Progenitor cell of endocrine pancreas (in vitro differentiated cells): ENCODE results near the gene CD248. TPM values are rescaled to one million over a fixed set of nuclear protein-coding genes. Genes with fewer than 3 reads are reported as not detected.
A peak's percentile ranks its signal among the peaks of the same experiment; 100 is the strongest.

Source experiments
- DNase-seq: peaks from one replicate; pipeline ENCODE4 v3.0.0; 2021; ENCODE audit warnings: low spot score; ENCODE audit not compliant: unreplicated experiment
- H3K27ac Mint-ChIP-seq: 2 replicates; pipeline ENCODE4 v1.8.0; 2021; ENCODE audit warnings: mild to moderate bottlenecking, moderate library complexity, mixed read lengths
- H3K27me3 Mint-ChIP-seq: 2 replicates; pipeline ENCODE4 v1.8.0; 2021; ENCODE audit warnings: mixed read lengths
- H3K36me3 Mint-ChIP-seq: 2 replicates; pipeline ENCODE4 v1.8.0; 2022; ENCODE audit warnings: mixed read lengths; ENCODE audit not compliant: insufficient read depth
- H3K4me1 Mint-ChIP-seq: 2 replicates; pipeline ENCODE4 v1.8.0; 2021; ENCODE audit warnings: low read depth, mixed read lengths
- H3K4me3 Mint-ChIP-seq: 2 replicates; pipeline ENCODE4 v1.8.0; 2021; ENCODE audit warnings: low read depth, mild to moderate bottlenecking, moderate library complexity, mixed read lengths
- H3K9me3 Mint-ChIP-seq: 2 replicates; pipeline ENCODE4 v1.8.0; 2021; ENCODE audit warnings: low read depth, mixed read lengths
- CTCF ChIP-seq: fragments of 200-600 bp; sonication (generic); IDR thresholded peaks from one replicate; pipeline ENCODE4 v1.5.0; 2021; ENCODE audit warnings: antibody characterized with exemption, mild to moderate bottlenecking; ENCODE audit not compliant: unreplicated experiment
- total RNA-seq: library from RNA; stranded (reverse); gene quantifications from 2 replicates; pipeline ENCODE4 v1.2.1, GENCODE V29; 2021

The CD248 gene
- total RNA-seq, 1 donor from 2014 or later: 0.22 TPM

GRCh38 chr11:66285250-66285947 is 31.4 kb downstream of the CD248 start:
- Mint-ChIP-seq H3K27me3 (peaks cover 4% of the 10 kb centered on the region), H3K27ac (no peak overlapping the region), H3K36me3 (no peaks in the 10 kb centered on the region), H3K4me3 (no peak overlapping the region), H3K4me1 (peaks cover 22% of the 10 kb centered on the region), H3K9me3 (no peaks in the 10 kb centered on the region)
- no peak for TF ChIP-seq CTCF
- DNase-seq: no peak

- H3K4me1 Mint-ChIP-seq: peaks cover 19% of the 10 kb centered on the region
These were observed 32.2 kb downstream of the CD248 start for GRCh38 chr11:66284526-66285078.

GRCh38 chr11:66283461-66284105 is 33.3 kb downstream of the CD248 start:
- DNase-seq: no peak
- Mint-ChIP-seq H3K9me3 (no peaks in the 10 kb centered on the region), H3K4me1 (peaks cover 18% of the 10 kb centered on the region), H3K4me3 (no peak overlapping the region), H3K36me3 (no peaks in the 10 kb centered on the region), H3K27me3 (peaks cover 7% of the 10 kb centered on the region), H3K27ac (peak overlapping the region; percentile 56)
- TF ChIP-seq CTCF: no peak

More at GRCh38 chr11:66284526-66285078, 32.2 kb downstream of the CD248 start:
- no peak for DNase-seq
- H3K9me3 Mint-ChIP-seq: no peaks in the 10 kb centered on the region
- no peak overlapping the region for H3K4me3 Mint-ChIP-seq
- no peak overlapping the region for H3K27ac Mint-ChIP-seq
- H3K36me3 Mint-ChIP-seq: no peaks in the 10 kb centered on the region
- H3K27me3 Mint-ChIP-seq: peaks cover 5% of the 10 kb centered on the region
- no peak for TF ChIP-seq CTCF

GRCh38 chr11:66282468-66283455 is 34.1 kb downstream of the CD248 start:
- H3K36me3 Mint-ChIP-seq: no peaks in the 10 kb centered on the region
- peaks cover 7% of the 10 kb centered on the region for H3K27me3 Mint-ChIP-seq
- H3K9me3 Mint-ChIP-seq: no peaks in the 10 kb centered on the region
- peaks cover 16% of the 10 kb centered on the region for H3K4me1 Mint-ChIP-seq
- peak overlapping the region; percentile 56 for H3K27ac Mint-ChIP-seq
- TF ChIP-seq CTCF: peak; percentile 98
- H3K4me3 Mint-ChIP-seq: no peak overlapping the region
- peak; percentile 98 for DNase-seq
